ENCODE data around the gene XKR3.
"Not testable (repeated sequence)": the region's sequence is repeated elsewhere in the genome, so short reads cannot be mapped to it uniquely, and the experiment has no call there.

The XKR3 gene

GRCh38 chr22:16734271-16734670 lies 90.9 kb downstream of the XKR3 start:
- DNase-seq, result not testable (repeated sequence)
